K562 treated with DMSO at 1 percent for 12 hours (cell line): Measurements from ENCODE around the gene ASB9. TPM values are rescaled to one million over a fixed set of nuclear protein-coding genes. Genes with fewer than 3 reads are reported as not detected.

Experiments used
- total RNA-seq: library from RNA; unstranded; fragments of 300-600 nt; gene quantifications from 2 replicates; pipeline ENCODE4 v1.2.3, GENCODE V29; 2022; ENCODE audit not compliant: insufficient read depth

ASB9 gene
- not detected in 2 replicates for total RNA-seq

GRCh38 chrX:15269618-15270521 is at the start of gene ASB9:
ASB9 (minus strand) TSS chrX:15270083; CDS start chrX:15269874, 209 bp downstream.

GRCh38 chrX:15315509-15315908 is 45.6 kb upstream of the ASB9 start, which contains the start of gene ASB11:
ASB11 (minus strand) TSS chrX:15315640; CDS start chrX:15315605, 35 bp downstream.

Other genes starting within 250 kb of the ASB9 start
- gene ASB11, start 45.6 kb upstream of the ASB9 start, total RNA-seq = not detected in 2 replicates
- gene PIGA, start 65.4 kb upstream of the ASB9 start, total RNA-seq = 3.4 and 13.8 TPM in 2 replicates
- not detected in 2 replicates for gene VEGFD, start 114.3 kb upstream of the ASB9 start, total RNA-seq
- gene PIR, start 223.2 kb upstream of the ASB9 start, total RNA-seq = 12.8 and 15.7 TPM in 2 replicates
- not detected in 2 replicates for gene BMX, start 230.7 kb upstream of the ASB9 start, total RNA-seq